GM18858 (cell line): ENCODE measurements around the gene PRR23B.
"Not testable (repeated sequence)": the region's sequence is repeated elsewhere in the genome, so short reads cannot be mapped to it uniquely, and the experiment has no call there.

Experiments used
- ATAC-seq: cut with Tn5 transposase; IDR thresholded peaks from one replicate; pipeline ENCODE4 v1.9.1; 2021; ENCODE audit not compliant: unreplicated experiment

Gene PRR23B

DNA sequence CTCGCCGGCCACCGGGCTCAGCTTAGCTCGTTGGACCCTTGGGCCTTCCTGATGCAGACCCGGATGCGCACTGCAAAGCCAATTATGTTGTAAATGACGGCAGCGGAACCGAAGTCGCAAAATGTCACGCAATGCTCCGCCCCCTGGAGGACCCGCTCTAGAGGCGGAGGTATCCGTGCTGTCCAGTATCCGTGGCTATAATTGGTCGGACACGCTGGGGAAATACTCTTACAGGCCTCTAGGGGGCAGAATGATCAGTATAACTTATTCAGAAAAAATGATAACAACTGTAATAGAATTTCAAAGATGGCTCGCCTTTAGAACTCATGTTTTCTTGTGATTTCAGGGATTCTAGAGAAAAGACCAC is at the start of gene PRR23B:
PRR23B (minus strand) TSS at position 59 of the 367 bp plus-strand sequence. CDS start 265 bp downstream, outside the sequence.
- no peak for ATAC-seq

- no peak for ATAC-seq
Measured at GRCh38 chr3:139062918-139063317, 42.2 kb upstream of the PRR23B start.

DNA sequence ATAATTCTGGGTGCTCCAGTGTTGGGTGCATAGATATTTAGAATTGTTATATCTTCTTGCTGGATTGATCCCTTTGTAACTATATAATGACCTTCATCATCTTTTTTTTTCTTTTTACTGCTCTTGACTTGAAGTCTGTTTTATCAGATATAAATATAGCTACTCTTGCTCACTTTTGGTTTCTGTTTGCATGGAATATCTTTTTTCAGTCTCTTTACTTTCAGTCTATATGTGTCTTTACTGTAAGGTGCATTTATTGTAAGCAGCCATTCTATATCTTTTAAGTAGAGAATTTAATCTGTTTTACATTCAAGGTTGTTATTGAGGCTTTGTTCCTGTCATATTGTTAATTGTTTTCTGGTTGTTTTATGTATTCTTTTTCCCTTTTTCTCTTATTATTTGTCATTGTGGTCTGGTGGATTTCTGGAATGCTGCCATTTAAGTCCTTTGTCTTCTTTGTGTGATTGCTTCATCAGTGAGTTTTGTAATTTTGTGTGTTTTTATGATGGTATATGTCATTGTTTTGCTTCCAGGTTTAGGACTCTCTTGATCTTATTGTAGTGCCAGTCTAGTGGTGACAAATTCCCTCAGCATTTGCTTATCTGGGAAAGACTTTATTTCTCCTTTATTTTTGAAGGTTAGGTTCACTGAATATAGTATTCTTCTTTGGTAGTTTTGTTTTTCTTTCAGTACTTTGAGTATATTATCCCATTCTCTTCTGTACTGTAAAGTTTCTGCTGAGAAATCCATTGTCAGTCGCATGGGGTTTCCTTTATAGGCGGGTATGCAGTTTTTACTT is 32.3 kb upstream of the PRR23B start:
- no peak for ATAC-seq

GRCh38 chr3:139044366-139045210 is 23.9 kb upstream of the PRR23B start, which contains the start of gene PRR23C:
Gene PRR23C (minus strand): TSS chr3:139044892. CDS start chr3:139044620, 272 bp downstream.
- ATAC-seq: no peak

GRCh38 chr3:139043554-139044365 is 23.0 kb upstream of the PRR23B start:
- no peak for ATAC-seq

GRCh38 chr3:139037478-139037877 is 16.8 kb upstream of the PRR23B start:
- no peak for ATAC-seq

GRCh38 chr3:139032326-139033002 is 11.7 kb upstream of the PRR23B start:
- ATAC-seq: no peak

- not testable (repeated sequence) for ATAC-seq
Measured at GRCh38 chr3:139030576-139030975, 9.8 kb upstream of the PRR23B start.

DNA sequence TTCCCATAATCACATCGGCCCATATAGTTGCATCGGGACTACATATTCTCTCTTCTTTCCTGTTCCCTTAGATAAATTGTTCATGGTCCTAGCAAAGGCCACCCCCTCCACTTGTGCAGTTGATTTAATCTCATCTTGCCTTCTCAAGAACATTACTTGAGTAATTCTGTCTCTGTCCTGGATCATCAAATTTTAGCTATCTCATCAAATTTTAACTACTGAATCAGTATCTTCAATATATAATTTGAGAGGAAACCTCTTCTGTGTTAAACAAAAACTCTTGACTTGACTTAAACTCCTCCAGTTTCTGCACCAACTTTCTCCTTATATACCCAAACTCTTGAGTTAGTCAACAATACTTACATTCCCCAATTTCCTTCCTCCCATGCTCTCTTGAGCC is 4.2 kb upstream of the PRR23B start:
- ATAC-seq: no peak

GRCh38 chr3:139020036-139020867 is 474 bp downstream of the PRR23B start:
- ATAC-seq: no peak

DNA sequence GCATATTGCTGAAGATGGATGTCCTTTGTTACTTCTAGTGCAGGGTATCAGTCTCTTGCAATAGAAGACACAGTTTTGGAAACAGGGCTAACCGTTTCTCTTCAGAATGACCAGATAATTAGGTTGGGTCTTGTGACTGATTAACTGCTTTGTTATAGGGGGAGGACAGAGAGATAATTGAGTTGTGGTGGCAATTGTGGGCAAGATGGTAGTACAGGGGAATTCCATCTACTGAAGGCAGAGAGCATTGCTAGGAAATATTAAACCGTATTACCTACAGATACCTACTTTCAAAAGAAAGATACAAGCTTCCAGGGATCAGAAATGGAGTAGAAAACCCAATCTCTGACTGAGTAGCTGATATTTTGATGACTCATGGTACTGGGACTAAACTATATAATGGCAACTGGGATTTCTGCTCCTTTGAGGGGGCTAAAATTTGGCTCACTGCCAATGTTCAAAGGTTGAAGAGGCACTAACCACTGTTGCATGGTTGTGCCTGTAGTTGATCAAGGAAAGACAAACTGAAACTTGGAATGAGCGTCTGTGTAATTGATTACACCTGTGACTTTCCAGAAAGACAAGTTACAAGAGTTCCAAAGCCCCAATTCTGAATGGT is 4.2 kb downstream of the PRR23B start:
- ATAC-seq: no peak

DNA sequence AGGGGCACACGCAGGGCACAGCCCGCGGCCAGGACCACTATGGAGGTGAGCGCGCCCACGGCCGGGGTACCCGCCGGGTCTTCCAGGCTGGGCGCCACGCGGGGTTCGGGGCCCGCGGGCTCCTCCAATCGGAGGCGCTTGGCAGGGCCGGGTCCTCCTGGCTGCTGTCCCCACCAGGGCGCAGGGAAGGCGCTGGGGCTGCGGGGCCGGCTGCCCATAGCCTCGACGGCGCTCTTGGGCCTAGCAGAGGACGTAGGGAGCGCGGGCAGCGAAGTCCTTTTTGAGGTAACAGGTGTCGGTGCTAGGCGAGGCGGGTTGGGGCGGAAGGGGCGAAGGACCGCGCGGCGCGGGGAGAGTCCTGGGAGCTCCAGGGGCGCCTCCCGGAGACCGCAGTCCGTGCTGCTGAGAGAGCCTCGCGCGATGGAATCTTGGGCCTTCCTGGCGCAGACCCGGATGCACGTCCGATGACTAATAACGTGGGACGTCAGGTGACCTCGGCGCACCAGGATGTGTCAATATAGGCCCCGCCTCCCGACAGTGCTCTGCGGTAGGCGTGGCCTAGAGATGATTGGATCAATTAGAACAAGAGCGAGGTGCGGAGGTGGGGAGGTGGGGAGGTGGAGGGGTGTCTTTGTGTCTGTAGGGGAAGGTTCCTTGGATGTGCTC is 14.5 kb downstream of the PRR23B start, which contains the start of gene PRR23A:
PRR23A (minus strand) TSS at position 218 of the 666 bp plus-strand sequence; CDS start at position 218, 0 bp downstream.
- no peak for ATAC-seq

DNA sequence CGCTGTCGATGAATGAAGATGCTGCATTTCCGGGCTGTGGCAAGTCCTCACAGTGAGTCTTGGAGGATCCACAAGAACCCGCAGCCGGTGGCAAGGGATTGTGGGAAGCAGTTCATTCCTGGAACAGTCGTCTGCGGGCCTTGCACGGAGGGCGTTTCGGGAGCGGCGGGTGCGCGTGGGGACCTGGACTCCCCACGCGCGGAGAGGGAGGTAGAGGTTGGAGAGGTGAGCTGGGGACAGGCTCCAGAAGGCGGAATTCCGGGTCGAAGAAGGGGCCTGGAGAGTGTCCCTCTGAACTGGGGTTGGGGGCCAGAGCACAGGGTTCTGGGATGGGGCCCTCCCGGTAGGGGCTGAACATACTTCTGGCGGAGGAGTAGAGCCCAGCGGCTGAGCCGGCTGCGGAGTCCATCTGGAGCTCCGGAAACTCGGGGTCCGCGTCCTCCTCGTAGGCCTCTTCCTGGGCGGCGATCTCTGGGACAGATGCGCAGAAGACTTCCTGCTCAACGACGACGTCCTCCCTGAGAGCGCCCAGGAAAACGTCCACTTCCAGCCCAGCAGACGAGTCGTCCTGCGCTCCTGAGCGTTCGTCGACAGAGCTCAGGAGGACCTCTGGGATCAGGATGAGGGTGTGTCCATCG is 15.3 kb downstream of the PRR23B start:
- no peak for ATAC-seq

- no peak for ATAC-seq
Measured at GRCh38 chr3:138995706-138996105, 25.0 kb downstream of the PRR23B start.

DNA sequence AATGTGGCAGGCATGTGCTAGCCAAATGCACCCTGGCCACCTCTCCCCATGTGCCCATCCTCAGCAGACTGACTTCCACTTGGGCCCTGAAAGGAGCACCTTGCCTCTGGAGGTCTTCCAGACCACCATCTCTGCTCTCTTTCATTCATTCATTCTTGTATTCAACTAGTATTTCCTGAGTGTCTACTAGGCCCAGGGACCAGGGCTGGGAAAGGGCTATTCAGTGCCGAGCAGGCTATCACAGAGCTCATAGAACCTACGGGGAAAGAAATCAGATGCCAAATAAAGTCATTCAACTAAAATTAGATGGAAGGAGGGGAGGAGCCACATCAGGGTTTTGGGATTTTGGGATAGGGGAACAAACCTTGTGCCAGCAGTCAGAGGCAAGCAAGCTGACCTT is 33.5 kb downstream of the PRR23B start:
- ATAC-seq: no peak

DNA sequence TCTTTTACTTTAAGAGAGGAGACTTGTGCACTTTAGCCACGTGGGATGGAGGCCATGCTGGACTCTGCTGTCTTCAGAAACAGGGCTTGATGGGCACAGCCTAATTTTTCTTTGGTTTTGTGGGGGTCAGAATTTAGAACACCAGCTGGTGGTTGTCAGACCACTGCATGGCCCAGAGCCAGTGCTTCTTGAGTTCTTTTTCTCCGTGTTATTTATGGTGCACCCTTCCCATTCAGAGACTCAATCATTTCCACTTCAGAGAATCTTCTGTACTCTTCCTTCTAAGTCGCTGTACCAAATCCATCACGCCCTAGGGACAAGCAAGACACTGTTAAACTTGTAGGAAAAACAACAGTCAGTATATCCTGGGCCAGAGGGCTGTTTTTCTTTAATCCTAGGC is 34.8 kb downstream of the PRR23B start:
- ATAC-seq: no peak

GRCh38 chr3:138984816-138985215 is 35.9 kb downstream of the PRR23B start:
- ATAC-seq: no peak

- no peak for ATAC-seq
Measured at GRCh38 chr3:138976047-138976446, 44.7 kb downstream of the PRR23B start.
